ENCODE measurements around the gene LCP2. TPM values are rescaled to one million over a fixed set of nuclear protein-coding genes. Genes with fewer than 3 reads are reported as not detected.

The LCP2 gene
- total and polyA plus RNA-seq, 2 experiments from 2014 or later: 0.80 TPM; not detected in 1

DNA sequence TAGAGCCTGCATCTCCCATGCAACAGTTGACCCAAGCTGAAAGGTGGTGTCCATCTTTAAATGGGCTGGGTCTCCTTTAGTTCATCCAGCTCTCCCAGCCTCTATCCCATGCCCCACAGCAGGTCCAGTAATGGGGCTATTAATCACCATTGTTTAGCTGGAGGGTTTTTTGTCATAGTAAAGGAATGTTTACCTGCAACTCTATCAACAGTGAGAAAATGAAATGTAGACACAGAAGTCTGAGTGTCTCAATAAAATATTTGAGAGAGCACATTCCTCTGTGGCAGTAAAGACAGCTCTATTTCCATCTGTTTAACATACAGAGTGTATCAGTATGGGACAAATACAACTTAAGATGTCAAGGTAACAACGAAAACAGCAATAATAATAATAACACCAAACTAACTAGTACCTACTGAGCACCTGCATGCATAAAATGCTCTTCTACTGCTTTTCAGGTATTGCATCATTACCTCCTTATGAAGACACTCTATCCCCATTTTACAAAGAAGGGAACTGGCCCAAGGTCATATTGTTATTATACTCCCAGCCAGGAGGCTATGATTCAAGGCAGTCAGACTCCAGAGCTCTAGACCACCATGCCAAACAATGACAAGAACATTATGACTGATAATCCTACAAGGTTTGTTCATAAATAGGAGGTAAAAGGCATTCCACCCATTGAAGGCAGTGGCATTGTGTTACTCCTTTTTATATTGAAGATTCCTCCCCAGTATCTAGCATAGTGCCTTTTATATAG lies 85.8 kb downstream of the LCP2 start:
- DNase-seq (ENCODE audit: low spot score): no peak
- H3K27me3 ChIP-seq: peaks cover 10% of the 10 kb centered on the region
- no peaks in the 10 kb centered on the region for H3K4me1 ChIP-seq (ENCODE audit: insufficient read depth)
- no peak overlapping the region for H2AFZ ChIP-seq
- no peak for TF ChIP-seq EZH2phosphoT487 (IDR thresholded peaks at IDR 0.05; ENCODE audit: low read depth, severe bottlenecking, unreplicated experiment)
- H3K4me2 ChIP-seq: no peak overlapping the region
- H3K9me3 ChIP-seq (ENCODE audit: low read depth): no peaks in the 10 kb centered on the region
- no peak overlapping the region for H3K4me3 ChIP-seq
- no peaks in the 10 kb centered on the region for H3K79me2 ChIP-seq
- H3K9me2 ChIP-seq (replicated peaks; ENCODE audit: insufficient read depth): no peaks in the 10 kb centered on the region
- no peak overlapping the region for H3K27ac ChIP-seq
- H4K20me1 ChIP-seq (ENCODE audit: insufficient read depth, poor library complexity, severe bottlenecking): no peaks in the 10 kb centered on the region
- H3K36me3 ChIP-seq (replicated peaks; ENCODE audit: insufficient read depth, low read depth): no peaks in the 10 kb centered on the region
- WGBS (ENCODE audit: low lambda C conversion rate, missing lambda C conversion rate): 90% methylated on average over 1 of the region's 1 CpG

DNA sequence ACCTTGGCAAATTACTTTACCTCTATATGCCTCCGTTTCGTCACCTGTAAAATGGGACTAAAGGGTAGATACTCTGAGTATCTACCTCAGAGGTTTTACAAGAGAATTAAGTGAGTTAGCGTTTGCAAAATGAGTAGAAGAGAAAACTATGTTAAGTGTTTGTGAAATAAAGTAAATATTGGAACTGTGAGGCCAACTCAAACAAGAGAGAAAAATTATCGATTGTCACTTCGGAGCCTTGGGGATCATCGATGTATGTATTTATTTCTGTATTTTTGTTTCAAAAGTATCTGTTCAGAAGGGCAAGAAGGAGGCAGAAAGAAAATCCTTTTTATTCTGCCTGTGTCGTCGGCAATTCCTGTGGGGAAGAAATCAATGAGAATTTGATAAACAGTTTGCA lies 90.6 kb downstream of the LCP2 start:
- H3K4me2 ChIP-seq: no peak overlapping the region
- H2AFZ ChIP-seq: no peak overlapping the region
- no peak overlapping the region for H3K27ac ChIP-seq
- TF ChIP-seq EZH2 (IDR thresholded peaks at IDR 0.05; ENCODE audit: borderline replicate concordance) (no peak), EZH2phosphoT487 (IDR thresholded peaks at IDR 0.05; ENCODE audit: low read depth, severe bottlenecking, unreplicated experiment) (no peak)
- TF ChIP-seq, protein P1, sequence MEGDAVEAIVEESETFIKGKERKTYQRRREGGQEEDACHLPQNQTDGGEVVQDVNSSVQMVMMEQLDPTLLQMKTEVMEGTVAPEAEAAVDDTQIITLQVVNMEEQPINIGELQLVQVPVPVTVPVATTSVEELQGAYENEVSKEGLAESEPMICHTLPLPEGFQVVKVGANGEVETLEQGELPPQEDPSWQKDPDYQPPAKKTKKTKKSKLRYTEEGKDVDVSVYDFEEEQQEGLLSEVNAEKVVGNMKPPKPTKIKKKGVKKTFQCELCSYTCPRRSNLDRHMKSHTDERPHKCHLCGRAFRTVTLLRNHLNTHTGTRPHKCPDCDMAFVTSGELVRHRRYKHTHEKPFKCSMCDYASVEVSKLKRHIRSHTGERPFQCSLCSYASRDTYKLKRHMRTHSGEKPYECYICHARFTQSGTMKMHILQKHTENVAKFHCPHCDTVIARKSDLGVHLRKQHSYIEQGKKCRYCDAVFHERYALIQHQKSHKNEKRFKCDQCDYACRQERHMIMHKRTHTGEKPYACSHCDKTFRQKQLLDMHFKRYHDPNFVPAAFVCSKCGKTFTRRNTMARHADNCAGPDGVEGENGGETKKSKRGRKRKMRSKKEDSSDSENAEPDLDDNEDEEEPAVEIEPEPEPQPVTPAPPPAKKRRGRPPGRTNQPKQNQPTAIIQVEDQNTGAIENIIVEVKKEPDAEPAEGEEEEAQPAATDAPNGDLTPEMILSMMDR (IDR thresholded peaks at IDR 0.05; ENCODE audit: poor library complexity): no peak
- H3K79me2 ChIP-seq: no peaks in the 10 kb centered on the region
- peaks cover 22% of the 10 kb centered on the region for H3K27me3 ChIP-seq
- no peaks in the 10 kb centered on the region for H3K4me1 ChIP-seq (ENCODE audit: insufficient read depth)
- WGBS (ENCODE audit: low lambda C conversion rate, missing lambda C conversion rate): 73% methylated on average over 8 of the region's 8 CpGs
- no peaks in the 10 kb centered on the region for H3K9me3 ChIP-seq (ENCODE audit: low read depth)
- H3K36me3 ChIP-seq (replicated peaks; ENCODE audit: insufficient read depth, low read depth): no peaks in the 10 kb centered on the region
- H4K20me1 ChIP-seq (ENCODE audit: insufficient read depth, poor library complexity, severe bottlenecking): no peaks in the 10 kb centered on the region
- no peak overlapping the region for H3K4me3 ChIP-seq
- no peaks in the 10 kb centered on the region for H3K9me2 ChIP-seq (replicated peaks; ENCODE audit: insufficient read depth)
- no peak for DNase-seq (ENCODE audit: low spot score)

DNA sequence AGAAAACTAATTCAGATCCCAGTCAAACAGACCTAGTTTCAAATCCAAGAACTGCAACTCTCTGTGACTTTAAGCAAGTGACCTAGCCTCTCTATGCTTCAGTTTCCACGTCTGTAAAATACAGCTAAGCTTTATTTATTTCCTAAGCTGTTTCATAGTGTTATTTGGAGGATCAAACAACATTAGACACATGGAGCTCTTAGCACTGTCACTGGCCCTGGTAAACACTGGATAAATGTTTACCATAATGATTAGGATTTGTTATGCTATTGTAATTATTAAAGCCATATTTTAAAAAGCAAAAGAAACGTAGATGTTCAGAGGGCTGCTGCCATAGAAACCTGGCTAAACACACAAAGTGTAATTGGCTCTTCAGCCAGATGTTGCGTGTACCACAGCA lies 91.4 kb downstream of the LCP2 start:
- no peak for TF ChIP-seq EZH2 (IDR thresholded peaks at IDR 0.05; ENCODE audit: borderline replicate concordance)
- TF ChIP-seq EZH2phosphoT487 (IDR thresholded peaks at IDR 0.05; ENCODE audit: low read depth, severe bottlenecking, unreplicated experiment): no peak
- TF ChIP-seq, protein P1 (IDR thresholded peaks at IDR 0.05; ENCODE audit: poor library complexity): no peak
- no peaks in the 10 kb centered on the region for H4K20me1 ChIP-seq (ENCODE audit: insufficient read depth, poor library complexity, severe bottlenecking)
- H3K4me2 ChIP-seq: no peak overlapping the region
- no peak overlapping the region for H3K4me3 ChIP-seq
- no peak overlapping the region for H2AFZ ChIP-seq
- no peaks in the 10 kb centered on the region for H3K36me3 ChIP-seq (replicated peaks; ENCODE audit: insufficient read depth, low read depth)
- H3K9me2 ChIP-seq (replicated peaks; ENCODE audit: insufficient read depth): no peaks in the 10 kb centered on the region
- H3K9me3 ChIP-seq (ENCODE audit: low read depth): no peaks in the 10 kb centered on the region
- 55% methylated on average over 3 of the region's 3 CpGs for WGBS (ENCODE audit: low lambda C conversion rate, missing lambda C conversion rate)
- DNase-seq (ENCODE audit: low spot score): no peak
- H3K4me1 ChIP-seq (ENCODE audit: insufficient read depth): no peaks in the 10 kb centered on the region
- peaks cover 22% of the 10 kb centered on the region for H3K27me3 ChIP-seq
- no peaks in the 10 kb centered on the region for H3K79me2 ChIP-seq
- no peak overlapping the region for H3K27ac ChIP-seq

DNA sequence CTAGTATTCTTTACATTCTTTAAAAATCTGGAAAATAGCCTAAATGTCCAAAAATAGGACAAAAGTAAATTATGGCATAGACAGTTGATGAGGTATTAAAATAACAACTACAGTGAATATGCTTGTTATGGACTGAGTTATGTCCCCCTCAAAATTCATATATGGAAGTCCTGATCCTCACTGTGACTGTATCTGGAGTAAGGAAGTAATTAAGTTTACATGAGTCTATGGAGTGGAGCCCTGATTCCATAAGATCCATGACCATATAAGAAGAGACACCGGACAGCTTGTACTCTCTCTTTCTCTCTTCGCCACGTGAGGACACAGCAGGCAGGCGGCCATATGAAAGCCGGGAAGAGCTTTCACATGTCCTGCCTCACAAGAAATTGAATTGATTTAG lies 93.4 kb downstream of the LCP2 start:
- no peaks in the 10 kb centered on the region for H3K9me2 ChIP-seq (replicated peaks; ENCODE audit: insufficient read depth)
- H4K20me1 ChIP-seq (ENCODE audit: insufficient read depth, poor library complexity, severe bottlenecking): no peaks in the 10 kb centered on the region
- no peaks in the 10 kb centered on the region for H3K9me3 ChIP-seq (ENCODE audit: low read depth)
- TF ChIP-seq EZH2phosphoT487 (IDR thresholded peaks at IDR 0.05; ENCODE audit: low read depth, severe bottlenecking, unreplicated experiment): no peak
- TF ChIP-seq, protein P1 (IDR thresholded peaks at IDR 0.05; ENCODE audit: poor library complexity): no peak
- TF ChIP-seq EZH2 (IDR thresholded peaks at IDR 0.05; ENCODE audit: borderline replicate concordance): no peak
- H3K27ac ChIP-seq: no peak overlapping the region
- H2AFZ ChIP-seq: no peak overlapping the region
- H3K36me3 ChIP-seq (replicated peaks; ENCODE audit: insufficient read depth, low read depth): no peaks in the 10 kb centered on the region
- H3K79me2 ChIP-seq: no peaks in the 10 kb centered on the region
- no peak for DNase-seq (ENCODE audit: low spot score)
- WGBS (ENCODE audit: low lambda C conversion rate, missing lambda C conversion rate): 85% methylated on average over 5 of the region's 5 CpGs
- H3K4me3 ChIP-seq: no peak overlapping the region
- H3K27me3 ChIP-seq: peaks cover 22% of the 10 kb centered on the region
- H3K4me1 ChIP-seq (ENCODE audit: insufficient read depth): no peaks in the 10 kb centered on the region
- H3K4me2 ChIP-seq: no peak overlapping the region

Measured in hepatocyte (in vitro differentiated cells).